NCI-H82 treated with DMSO at 0.1 percent for 48 hours (cell line): Measurements from ENCODE around the gene CDH2.

Source experiments
- DNase-seq: peaks from one replicate; lab custom pipeline; 2025; ENCODE audit not compliant: unreplicated experiment; lab: John Stamatoyannopoulos, UW

Gene CDH2

GRCh38 chr18:28127763-28128658 lies 48.9 kb downstream of the CDH2 start:
- no peak for DNase-seq

- DNase-seq: no peak
Observed at GRCh38 chr18:28127228-28127627, 49.7 kb downstream of the CDH2 start.

GRCh38 chr18:28126768-28127167 lies 50.2 kb downstream of the CDH2 start:
- no peak for DNase-seq

- no peak for DNase-seq
Observed at GRCh38 chr18:28125051-28125450, 51.9 kb downstream of the CDH2 start.

- DNase-seq: no peak
Observed at GRCh38 chr18:28124131-28125029, 52.5 kb downstream of the CDH2 start.

- DNase-seq: no peak
Observed at GRCh38 chr18:28123401-28124030, 53.4 kb downstream of the CDH2 start.

GRCh38 chr18:28120828-28121515 lies 56.0 kb downstream of the CDH2 start:
- DNase-seq: no peak

- no peak for DNase-seq
Observed at GRCh38 chr18:28116461-28116860, 60.5 kb downstream of the CDH2 start.

GRCh38 chr18:28115149-28115550 lies 61.8 kb downstream of the CDH2 start:
- no peak for DNase-seq

- DNase-seq: no peak
Observed at GRCh38 chr18:28114472-28114871, 62.5 kb downstream of the CDH2 start.

GRCh38 chr18:28113271-28114029 lies 63.5 kb downstream of the CDH2 start:
- DNase-seq: no peak

GRCh38 chr18:28112056-28112470 lies 64.9 kb downstream of the CDH2 start:
- no peak for DNase-seq

GRCh38 chr18:28110924-28111323 lies 66.0 kb downstream of the CDH2 start:
- DNase-seq: no peak

GRCh38 chr18:28109781-28110560 lies 67.0 kb downstream of the CDH2 start:
- DNase-seq: no peak

GRCh38 chr18:28108814-28109213 lies 68.1 kb downstream of the CDH2 start:
- DNase-seq: peak; percentile 71

- no peak for DNase-seq
Observed at GRCh38 chr18:28108254-28108653, 68.7 kb downstream of the CDH2 start.

- no peak for DNase-seq
Observed at GRCh38 chr18:28099237-28099636, 77.7 kb downstream of the CDH2 start.

- no peak for DNase-seq
Observed at GRCh38 chr18:28095631-28096030, 81.3 kb downstream of the CDH2 start.

GRCh38 chr18:28095041-28095440 lies 81.9 kb downstream of the CDH2 start:
- DNase-seq: no peak
